Fibroblast of skin of abdomen (primary cell): ENCODE data around the gene SYT2.

Source experiments
- DNase-seq: peaks from one replicate; pipeline ENCODE4 v3.0.0-alpha.2; 2013

Gene SYT2

DNA sequence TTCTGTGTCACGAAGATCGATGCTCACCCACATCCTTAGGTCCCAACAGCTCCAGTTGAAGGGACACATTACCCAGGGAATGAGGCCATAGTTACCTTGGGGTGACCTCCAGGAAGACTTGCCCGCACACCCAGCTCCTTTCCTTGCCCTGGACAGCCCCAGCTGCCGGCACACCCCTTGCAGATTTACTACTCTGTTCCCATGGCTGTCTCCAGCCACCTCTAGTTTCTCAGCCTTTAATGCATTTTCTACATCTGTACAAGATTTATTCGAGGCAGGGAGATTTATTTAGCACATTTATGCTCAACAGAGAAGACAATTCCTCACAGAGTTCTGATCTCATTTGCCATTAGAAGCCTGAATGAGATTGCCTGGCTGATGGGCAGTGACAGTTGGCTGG is 36.7 kb downstream of the SYT2 start:
- no peak for DNase-seq

DNA sequence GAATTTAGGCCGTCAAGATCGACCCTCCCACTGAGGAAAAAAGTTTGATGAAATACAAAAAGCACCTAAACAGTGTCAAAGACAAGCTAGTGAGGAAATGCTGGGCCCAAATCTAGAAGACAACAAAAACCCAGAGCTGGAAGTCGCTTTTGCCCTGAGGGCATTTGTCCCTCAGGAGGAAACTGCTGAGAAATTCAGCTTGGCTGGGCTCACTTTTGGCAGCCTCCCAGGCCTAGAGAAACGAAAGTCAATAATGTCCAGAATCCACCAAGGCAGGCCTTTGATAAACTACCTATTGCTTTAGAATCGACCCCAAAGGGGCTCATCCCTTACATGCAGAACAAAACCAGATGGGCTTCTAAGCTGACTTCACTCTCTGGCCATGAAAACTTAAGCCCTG is 38.9 kb downstream of the SYT2 start:
- DNase-seq: no peak

DNA sequence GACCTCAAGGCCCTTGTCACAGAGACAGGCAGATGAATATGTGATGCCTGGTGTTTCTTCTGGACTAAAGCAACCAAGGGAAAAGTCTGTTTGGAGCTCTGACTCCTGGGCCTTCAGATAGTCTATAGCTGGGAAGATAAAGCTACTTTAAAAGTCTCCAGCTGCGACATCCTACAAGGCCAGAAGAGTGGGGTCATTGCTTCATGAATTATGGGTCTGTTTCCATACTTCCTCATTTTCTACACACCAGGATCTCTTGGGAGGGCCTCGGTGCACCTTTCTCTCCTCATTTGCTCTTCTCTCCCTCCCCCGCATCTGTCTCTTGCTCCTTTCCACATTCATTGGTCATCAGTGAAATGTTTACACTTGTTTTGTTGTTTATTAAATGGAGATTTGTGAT is 44.8 kb downstream of the SYT2 start:
- DNase-seq: no peak

DNA sequence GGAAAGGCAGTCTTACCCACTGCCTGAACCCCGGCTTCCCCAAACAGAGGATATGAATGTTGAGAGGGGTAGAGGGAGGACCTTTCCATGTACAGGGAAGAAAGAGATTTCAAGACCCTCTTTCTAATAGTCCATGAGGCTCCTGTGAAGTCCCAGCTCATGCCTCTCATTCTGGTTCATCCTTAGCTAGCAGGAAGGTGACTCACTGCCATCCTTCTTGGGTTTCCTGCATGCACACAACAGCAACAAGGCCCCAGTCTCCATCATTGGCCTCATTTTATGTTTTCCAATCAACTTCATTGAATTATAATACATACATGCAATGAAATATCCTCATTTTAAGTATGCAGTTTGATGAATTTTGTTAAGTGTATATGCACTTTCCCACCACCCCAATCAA is 46.2 kb downstream of the SYT2 start:
- DNase-seq: no peak

DNA sequence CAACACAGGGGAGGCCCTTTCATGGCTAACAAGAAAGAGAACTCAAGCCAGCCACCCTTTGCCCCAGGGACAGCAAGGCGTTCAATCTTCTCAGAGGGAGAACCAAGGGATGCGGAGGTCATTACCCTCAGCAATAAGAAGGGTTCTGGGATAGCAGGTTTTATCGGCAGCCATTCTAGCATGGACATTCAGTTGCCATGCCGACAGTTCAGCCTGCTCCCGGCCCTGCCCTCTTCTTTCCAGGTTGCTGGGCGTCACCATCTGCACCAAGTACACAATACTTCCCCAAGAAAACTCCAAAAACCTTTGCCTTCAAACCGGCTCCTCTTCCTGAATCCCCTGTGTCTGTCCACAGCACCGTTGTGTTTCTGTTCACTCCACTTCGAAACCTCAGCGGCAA is 47.1 kb downstream of the SYT2 start:
- no peak for DNase-seq

DNA sequence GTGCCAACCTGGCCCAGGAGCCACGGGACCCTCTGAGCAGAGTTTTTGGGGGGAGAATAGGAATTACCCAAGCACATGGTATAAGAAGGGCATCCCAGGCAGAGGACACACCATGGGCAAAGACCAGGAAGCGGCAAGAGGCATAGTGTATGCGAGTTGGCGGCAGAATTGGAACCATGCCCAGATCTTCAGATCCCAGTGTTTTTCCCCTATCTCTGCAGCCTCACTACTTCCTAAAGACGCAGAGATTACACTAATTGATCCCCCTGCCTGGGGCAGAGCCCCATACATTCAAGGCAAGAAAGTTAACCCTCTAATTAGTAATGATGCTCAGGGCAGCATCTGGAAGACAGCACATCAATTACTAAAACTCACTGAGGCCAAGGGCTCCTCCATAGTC is 48.2 kb downstream of the SYT2 start:
- DNase-seq: no peak

DNA sequence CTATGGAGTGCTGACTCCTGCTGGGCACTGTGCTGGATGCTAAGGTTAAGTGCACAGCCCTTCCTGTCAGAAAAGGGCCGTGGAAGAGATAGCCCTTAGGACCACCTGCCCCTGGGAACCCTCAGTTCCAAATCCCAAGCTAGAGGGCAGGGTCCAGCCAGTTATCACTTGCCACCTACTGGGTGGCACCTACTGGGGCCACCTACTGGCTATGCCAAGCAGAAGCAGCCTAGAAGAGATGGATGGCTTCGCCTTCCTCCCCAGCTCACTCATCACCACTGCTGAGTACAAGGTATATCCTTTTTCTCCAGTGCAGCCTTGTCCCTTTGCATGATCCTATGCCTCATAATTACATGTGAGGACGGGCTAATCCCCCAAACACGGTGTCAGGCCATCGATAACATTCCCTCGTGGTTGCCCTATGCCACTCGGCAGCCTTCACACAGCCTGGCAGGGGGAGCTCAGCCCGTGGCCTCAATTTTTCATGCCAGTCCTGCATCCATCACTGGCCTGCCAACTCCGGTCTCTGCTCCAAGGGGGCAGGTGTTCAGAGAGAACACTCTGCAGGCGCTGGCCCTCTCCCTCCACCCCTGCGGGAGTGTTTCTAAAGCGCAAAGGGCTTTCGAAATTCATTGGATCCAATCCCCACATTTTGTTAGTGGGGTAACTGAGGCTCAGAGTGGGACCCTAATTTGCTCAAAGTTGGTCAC is 49.0 kb downstream of the SYT2 start:
- no peak for DNase-seq

DNA sequence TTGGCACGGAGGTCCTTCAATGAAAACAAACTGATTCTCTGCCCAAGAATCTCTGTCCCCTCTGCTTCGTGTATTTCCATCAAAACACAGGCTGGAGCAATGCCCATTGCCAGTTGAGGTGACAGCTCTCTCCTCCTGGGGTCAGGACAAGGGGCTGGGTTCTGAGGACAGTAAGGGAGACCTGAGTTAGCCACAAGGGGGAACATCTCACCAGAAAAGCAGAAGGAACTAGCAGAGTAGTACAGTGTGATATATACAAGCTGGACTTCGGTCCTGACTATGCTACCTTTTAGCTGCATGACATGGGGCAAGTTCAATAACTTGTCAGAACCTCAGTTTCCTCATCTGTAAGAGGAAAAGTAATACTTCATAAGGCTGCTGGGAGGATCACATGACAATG is 50.3 kb downstream of the SYT2 start:
- no peak for DNase-seq

DNA sequence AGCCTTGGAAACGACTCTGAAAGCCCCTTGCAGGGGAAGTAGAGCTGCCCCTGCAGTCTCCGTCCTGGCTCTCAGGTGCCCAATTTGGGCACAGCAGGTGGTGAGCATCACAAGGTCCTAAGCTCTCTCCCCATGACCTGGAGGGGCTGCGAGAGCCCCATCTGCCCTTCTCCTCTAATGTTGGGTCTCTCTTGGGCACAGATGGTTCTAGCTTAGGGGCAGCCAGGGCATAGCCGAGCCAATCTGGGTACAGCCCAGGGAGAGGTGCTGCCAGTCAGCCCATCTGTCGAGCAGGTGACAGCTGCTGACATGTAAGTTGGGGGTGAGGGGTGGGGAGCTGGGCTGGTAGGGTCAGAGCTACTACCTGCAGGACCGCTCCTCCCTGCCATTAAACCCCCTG is 50.7 kb downstream of the SYT2 start:
- no peak for DNase-seq

DNA sequence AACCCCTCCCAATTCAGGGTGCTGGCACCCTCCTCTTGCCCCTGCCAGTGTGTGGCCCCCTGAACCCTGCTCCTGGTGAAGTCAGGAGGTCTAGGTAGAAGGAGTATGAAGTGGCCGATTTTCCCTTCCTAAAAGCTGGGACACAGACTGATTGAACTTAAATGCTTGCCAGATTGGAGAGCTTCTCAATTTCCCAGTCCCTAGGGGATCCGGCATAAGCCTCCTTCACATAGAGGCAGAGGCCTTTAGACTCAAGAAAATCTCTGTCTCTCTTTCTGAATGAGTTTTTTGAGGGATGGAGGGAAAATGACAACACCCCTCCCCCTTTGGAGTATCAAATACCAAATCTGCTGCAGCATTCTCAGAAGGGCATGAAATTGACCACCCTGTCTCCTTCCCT is 51.5 kb downstream of the SYT2 start:
- no peak for DNase-seq

DNA sequence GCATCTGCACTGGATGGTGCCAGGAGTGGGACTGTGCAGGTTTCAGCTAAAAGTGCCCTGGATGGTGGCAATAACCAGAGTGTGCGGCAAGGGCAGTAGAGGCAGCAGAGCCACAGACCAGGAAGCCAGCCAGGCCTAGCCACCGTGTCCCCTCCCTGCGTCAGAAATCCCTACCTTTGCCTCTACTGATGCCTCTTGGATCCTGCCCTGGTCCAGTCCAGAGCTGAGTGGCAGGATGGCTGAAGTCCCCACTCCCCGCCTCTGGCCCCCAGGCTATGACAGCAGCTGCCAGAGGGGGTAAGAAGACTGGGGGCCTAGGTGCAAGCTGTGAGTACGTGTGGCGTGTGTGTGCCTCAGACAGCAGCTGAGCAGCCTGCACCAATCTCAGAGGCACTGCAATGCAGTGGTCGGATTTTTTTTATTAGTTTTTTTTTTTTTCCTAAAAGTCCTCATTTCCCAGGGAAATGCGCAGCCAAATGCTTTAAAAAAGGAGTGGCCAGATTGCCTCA is 51.9 kb downstream of the SYT2 start:
- DNase-seq: no peak

DNA sequence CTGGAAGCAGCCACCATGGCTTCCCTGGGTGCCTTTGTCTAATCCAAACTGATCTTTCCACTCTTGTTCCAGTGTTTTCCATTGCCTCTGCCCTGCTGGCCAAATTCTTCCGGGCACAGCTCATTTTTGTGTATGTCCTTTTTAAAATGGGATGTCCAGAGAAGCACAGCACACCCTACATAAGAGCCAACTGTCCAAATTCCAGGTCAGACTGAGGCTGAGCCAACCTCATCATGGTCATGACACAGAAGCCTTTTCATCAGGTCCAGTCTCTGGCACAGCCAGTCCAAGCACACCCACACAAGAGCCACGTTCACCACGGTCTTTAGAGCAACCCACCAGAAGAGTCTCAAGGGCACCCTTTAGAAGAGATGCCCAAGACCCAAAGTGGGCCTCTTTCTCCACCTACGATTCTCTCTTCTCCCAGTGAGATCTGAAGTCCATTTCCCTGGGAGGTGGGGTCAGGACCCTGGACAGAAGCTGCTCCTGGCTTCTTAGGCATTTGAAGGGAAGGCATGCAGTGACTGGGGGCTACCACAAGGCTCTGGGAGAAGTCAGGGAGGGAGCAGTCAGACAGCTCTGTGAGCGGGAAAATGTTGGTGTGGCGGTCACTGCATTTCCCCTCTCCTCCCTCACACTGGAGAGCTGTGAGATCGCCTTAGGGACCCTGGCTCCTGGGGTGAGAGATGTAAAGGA is 53.2 kb downstream of the SYT2 start:
- peak; percentile 29 for DNase-seq

DNA sequence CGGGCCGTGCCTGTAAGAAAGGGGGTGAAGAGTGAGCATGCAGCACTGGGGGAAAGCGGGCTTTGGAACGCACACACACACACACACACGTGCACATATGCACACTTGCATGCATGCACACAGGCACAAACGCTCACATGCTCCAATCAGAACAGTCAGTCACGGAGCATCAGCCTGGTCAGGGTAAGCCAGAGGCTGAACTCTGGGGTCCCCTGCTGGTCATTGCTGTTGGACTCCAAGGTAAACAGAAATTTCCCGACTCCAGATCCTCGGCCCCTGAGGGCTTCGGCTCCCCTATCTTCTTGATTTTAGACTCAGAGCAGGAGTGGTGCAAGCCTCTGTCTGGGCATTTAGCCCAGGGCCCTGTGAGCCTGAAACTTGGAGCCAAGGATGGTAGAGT is 54.2 kb downstream of the SYT2 start:
- DNase-seq: no peak

DNA sequence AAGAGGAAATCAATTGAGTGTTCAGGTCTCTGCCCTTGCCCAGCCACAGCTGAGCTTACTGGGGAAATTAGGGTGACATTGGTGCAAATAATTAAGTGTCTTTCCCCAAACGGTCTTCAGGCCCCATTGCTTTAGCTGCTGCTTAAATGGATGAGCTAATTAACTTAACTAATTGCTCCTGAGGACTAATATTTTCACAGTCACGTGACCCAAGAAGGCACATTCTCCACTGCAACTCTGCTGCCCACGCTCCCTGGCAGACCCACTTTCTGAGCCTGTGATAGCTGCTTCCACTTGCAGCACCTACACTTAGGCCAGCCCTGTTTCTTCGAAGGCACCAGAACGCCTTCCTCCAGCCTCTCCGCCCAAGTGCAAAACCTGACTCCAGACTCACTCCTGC is 56.2 kb downstream of the SYT2 start:
- no peak for DNase-seq

DNA sequence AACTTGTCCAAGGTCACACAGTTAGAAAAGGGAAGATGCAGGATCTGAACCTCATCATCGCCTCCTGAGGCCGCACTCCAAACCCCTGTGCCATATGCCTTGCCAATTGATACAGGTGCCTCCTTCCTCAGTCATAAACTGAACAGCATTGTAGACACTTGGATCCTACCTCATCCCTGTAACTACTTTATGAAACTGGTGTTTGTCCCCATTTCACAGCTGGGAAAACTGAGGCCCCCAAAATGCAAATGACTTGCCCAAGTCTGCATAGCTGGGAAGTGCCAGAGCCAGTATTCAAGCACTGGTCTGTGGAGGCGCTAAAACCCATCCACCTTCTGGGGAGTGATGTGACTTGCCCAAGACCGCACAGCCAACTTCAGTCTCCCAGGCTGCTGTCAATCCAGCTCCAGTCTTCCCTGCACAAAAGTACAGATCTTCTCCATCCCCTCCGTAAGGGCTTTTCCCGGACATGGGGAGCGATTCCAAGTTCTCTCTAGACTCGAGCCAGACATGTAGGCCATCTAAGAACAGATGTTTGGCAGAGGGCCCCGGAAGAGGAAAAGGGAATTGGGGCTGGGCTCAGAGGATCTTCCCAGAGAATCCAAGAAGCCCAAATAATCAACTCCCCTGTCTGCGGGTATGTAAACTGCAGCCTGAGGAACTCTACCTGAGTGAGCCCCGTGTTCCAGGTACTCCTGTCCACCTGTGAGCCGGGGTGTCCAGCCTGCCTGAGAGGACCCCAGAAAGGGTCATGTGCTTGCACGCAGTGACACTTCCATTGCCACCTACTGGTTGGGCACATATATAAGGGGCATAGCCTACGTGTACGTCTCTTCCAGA is 60.5 kb downstream of the SYT2 start:
- DNase-seq: no peak

DNA sequence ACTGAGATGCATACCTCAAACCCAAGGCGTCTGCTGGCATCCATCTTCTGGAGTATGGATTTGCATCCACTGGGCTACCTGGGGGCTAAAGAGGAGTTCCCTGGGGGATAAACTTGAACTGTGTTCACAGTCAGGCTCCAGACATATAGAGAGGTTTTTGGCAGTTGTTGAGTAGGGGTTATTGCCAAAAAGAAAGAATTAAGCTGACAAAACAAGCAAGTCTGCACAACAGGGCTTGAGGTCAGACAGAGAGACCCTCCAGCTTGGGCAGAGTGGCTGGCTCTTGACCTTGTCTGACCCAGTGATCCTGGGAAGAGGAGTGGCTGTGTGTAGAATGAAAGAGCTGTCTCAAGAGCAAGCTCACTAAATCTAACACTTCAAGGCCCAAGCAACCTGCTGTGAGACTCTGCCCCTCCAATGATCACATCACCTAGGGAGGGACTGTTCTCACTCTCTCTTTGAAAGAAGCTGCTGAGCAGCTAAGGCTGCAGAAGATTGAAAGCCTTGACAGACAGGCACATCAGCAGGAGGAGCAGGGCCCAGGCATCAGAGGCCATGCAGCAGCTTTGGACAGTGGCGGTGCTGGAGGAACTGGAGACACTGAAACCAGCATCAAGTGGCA is 61.5 kb downstream of the SYT2 start:
- DNase-seq: no peak

DNA sequence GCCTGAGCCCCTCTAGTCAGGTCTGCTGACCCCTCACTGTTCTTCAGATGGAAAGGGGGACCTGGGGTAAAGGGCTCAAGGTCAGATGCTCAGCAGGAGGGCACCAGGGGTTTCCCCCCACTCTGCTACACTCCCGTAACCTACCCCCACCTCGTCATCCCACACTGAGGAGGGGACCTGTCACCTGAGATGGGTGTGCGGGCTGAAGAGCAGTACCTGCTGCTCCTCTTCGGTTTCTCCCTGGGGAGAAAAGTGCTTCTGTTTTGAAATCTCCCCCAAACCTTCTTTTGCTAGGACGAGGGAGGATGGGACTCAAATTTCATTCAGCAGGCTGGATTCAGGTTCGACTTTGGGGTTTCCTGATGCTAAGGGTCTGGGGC is 65.2 kb downstream of the SYT2 start:
- no peak for DNase-seq

DNA sequence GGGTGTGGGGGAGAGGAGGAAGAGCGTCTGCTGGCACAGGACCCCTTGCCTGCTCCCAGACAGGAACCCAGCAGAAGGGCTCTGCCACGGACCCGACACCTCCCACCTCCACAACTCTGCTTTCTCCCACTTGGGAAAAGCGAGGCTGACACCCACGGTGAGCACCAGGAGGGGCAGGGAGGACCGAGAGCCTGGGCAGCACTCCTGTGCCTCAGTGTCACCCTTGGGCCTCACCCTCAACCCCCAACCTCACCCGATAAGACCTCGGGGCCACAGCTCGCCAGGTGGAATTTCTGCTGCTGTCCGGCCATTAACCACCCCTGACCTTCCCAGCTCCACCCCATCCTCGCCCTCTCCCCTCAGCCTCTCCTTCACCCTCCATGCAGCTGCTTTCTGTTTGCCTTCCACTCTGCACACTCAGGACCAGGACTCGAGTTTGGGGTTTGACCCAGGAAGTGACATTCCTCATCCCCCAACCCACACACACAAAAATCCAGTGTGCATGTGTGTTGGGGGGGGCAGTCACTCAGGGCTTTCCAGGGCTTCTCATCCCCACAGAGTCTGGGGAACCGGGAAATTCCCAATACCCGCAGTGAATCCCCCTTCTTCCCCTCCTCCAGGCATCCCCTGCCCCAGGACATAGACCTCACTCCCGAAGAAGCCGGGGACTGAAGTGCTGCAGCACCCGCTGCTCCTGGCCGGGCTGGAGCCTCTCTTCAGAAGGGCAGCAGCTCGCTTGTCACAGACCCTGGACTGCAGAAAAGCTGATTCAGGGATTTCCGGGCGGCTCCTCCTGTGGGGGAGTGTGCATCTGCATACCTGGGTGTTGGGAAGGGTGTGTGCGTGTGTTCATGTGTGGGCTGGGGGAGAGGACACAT is 65.8 kb downstream of the SYT2 start:
- DNase-seq: no peak

DNA sequence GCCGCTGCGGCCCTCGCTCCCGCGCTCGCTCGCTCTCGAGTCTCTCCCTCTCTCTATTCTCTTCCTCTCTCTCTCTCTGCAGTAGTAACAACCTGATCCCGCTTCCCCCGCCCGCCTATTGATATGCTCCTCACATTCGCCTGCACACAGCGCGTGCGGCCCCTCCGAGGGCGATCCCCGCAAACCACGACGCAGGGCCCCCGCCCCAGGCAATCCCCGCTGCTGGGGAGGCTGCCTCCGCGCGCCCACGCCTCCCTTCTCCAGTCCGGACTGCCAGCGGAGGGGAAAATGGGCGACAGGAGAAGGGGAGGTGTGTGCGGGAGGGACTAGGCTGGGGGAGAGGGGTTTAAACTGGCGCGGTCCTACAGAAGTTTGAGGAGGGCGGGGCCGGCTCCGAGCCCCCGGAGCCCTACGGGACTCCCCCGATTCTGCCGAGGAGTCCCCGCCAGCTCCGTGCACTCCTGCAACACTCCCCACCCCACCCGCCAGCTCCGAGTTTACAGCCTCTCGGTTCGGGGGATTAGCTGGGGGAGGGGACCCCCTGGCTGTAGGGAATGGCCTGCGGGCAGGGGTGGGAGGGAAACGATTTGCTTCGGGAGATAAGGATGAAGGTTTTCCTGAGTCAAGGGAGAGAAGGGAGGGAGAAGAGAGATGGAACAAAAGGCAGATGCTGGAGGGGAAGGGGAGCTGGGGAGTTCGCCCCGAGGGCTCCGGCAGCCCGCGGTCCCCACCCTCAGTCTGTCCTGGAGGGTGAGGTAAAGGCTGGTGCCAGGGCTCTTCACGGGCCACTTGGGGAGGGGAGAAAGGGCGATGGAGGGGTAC is 66.6 kb downstream of the SYT2 start:
- DNase-seq: no peak

DNA sequence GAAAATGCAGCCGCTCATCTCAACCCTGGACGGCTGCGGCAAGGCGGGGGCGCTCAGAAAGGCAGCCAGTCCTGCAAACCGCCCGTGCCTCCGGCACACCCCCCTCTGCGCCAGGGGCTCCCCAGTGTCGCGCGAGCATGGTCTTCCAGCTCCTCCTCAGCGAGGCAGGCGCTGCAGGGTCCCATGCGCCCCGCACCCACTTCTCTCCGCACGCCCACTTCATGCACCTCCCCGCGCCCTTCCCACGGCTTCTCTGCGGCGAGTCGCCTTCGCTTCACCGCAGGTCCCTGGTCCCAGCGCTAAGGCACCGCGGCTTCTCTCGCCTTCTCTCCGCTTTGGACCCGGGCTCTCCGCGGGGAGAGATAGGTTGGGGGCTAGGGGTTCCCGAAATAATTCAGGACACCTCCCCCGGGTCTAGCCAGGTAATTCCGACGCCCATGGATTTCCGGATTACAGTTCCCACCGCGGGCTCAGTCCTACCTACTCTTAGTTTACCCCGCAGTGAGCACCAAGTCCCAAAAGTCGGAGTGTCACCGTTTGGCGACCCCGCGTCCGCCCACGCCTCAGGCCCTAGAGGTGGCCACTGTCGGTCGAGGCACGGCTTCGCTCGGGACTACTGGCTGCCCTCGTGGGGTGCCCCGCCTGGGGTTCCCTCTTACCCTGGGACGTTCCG is 67.5 kb downstream of the SYT2 start:
- no peak for DNase-seq

DNA sequence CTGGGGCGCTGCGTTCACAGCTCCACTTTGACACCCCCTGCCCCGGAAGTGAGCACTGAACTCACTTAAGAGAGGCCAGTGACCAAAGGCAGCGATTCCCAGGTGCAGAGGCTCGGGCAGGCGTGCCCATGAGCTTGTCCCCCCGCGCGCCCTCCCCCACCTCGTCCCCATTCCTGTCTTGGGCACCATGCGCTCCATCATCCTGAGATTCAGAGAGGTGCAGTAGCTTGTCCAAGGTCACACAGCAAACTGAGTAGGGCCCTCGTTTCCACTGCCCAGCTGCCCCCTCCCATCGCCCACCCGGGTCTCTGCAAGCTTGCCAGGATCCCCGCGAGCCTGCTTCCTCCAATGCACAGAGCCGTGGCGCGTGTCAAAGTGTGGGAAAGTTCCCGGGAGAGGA is 68.0 kb downstream of the SYT2 start:
- no peak for DNase-seq
